ENCODE measurements around the gene TM4SF1. TPM values are rescaled to one million over a fixed set of nuclear protein-coding genes. Genes with fewer than 3 reads are reported as not detected.
A peak's percentile ranks its signal among the peaks of the same experiment; 100 is the strongest.

Gene TM4SF1
- total RNA-seq, 1 donor from 2014 or later, result 97.7 TPM

DNA sequence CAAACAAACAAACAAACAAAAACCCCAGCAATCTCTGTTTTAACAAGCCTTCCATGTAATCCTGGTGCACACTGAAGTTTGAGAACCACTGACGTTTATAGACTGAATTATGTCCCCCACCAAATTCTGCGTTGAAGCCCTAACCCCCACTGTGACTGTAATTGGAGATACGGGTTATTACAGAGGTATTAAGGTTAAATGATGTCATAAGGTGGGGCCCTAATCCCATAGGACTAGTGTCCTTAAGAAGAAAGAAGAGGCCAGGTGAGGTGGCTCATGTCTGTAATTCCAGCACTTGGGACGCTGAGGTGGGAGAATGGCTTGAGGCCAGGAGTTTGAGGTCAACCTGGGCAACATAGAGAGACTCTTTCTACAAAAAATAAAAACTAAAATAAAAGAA lies 42.4 kb upstream of the TM4SF1 start:
- no peak for DNase-seq (ENCODE audit: extremely low spot score in 2 of 2)
- no peak overlapping the region for H3K27ac ChIP-seq
- no peaks in the 10 kb centered on the region for H3K9me3 ChIP-seq
- H3K27me3 ChIP-seq, result no peaks in the 10 kb centered on the region
- no peak overlapping the region for H3K4me3 ChIP-seq
- no peaks in the 10 kb centered on the region for H3K36me3 ChIP-seq
- no peak for TF ChIP-seq POLR2AphosphoS5 (IDR thresholded peaks at IDR 0.05; ENCODE audit: insufficient read depth in 1 of 2, low read depth in 1 of 2)
- no peak for TF ChIP-seq POLR2A (IDR thresholded peaks at IDR 0.05)
- TF ChIP-seq, protein P1, sequence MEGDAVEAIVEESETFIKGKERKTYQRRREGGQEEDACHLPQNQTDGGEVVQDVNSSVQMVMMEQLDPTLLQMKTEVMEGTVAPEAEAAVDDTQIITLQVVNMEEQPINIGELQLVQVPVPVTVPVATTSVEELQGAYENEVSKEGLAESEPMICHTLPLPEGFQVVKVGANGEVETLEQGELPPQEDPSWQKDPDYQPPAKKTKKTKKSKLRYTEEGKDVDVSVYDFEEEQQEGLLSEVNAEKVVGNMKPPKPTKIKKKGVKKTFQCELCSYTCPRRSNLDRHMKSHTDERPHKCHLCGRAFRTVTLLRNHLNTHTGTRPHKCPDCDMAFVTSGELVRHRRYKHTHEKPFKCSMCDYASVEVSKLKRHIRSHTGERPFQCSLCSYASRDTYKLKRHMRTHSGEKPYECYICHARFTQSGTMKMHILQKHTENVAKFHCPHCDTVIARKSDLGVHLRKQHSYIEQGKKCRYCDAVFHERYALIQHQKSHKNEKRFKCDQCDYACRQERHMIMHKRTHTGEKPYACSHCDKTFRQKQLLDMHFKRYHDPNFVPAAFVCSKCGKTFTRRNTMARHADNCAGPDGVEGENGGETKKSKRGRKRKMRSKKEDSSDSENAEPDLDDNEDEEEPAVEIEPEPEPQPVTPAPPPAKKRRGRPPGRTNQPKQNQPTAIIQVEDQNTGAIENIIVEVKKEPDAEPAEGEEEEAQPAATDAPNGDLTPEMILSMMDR (IDR thresholded peaks at IDR 0.05), result no peak
- intact Hi-C loops (cut with DNase I), result no loop called here
- no peaks in the 10 kb centered on the region for H3K4me1 ChIP-seq

DNA sequence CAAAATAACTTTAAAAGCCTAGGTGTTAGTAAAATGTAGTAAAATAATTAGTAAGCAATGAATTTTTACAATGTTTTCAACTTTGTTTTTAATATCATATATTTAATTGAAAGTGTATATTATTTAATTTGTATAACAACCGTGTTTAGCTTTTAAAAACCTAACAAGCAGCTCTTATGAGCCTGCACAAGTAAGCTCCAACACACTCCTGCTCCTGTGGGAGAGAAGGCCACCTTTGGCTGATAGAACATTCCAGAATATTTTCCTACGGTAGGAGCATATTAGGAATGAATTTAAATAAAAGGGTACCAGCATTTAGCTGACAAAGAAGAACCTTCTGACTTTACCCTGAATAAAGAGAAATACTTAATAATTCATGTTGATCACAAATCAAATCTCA lies 40.3 kb upstream of the TM4SF1 start:
- Histone ChIP-seq H3K4me3 (no peak overlapping the region), H3K4me1 (no peaks in the 10 kb centered on the region), H3K9me3 (no peaks in the 10 kb centered on the region), H3K27me3 (no peaks in the 10 kb centered on the region), H3K36me3 (no peaks in the 10 kb centered on the region), H3K27ac (no peak overlapping the region)
- intact Hi-C loops (cut with DNase I), result no loop called here
- no peak for TF ChIP-seq POLR2A (IDR thresholded peaks at IDR 0.05)
- TF ChIP-seq, protein P1 (IDR thresholded peaks at IDR 0.05), result no peak
- no peak for TF ChIP-seq POLR2AphosphoS5 (IDR thresholded peaks at IDR 0.05; ENCODE audit: insufficient read depth in 1 of 2, low read depth in 1 of 2)
- DNase-seq (ENCODE audit: extremely low spot score in 2 of 2), result no peak

- Histone ChIP-seq H3K27me3 (no peaks in the 10 kb centered on the region), H3K27ac (no peak overlapping the region), H3K9me3 (no peaks in the 10 kb centered on the region), H3K36me3 (no peaks in the 10 kb centered on the region), H3K4me3 (no peak overlapping the region), H3K4me1 (no peaks in the 10 kb centered on the region)
- TF ChIP-seq POLR2A (IDR thresholded peaks at IDR 0.05), result no peak
- no peak for TF ChIP-seq POLR2AphosphoS5 (IDR thresholded peaks at IDR 0.05; ENCODE audit: insufficient read depth in 1 of 2, low read depth in 1 of 2)
- TF ChIP-seq, protein P1 (IDR thresholded peaks at IDR 0.05), result no peak
- intact Hi-C loops (cut with DNase I), result no loop called here
- DNase-seq (ENCODE audit: extremely low spot score in 2 of 2), result no peak
Measured at GRCh38 chr3:149417174-149417573, 39.7 kb upstream of the TM4SF1 start.

DNA sequence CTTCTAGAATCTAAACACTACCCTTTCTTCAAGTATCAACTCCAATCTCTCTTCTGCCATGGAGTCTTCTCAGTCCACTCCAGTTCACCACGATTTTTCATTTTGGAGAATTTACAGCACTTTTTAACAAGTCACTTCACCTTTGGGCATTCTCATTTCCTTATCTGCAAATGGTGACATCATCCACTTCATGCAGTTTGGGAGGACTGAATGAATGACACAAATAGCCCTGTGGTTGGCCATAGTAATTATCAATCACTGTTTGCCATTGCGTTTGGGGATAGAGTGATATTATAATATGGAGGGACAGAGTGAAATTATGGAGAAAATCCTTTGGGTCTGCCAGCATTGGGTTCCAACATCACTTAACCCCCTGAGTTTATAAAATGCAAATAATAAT lies 38.0 kb upstream of the TM4SF1 start:
- no peaks in the 10 kb centered on the region for H3K4me1 ChIP-seq
- TF ChIP-seq POLR2A (IDR thresholded peaks at IDR 0.05) (no peak), POLR2AphosphoS5 (IDR thresholded peaks at IDR 0.05; ENCODE audit: insufficient read depth in 1 of 2, low read depth in 1 of 2) (no peak)
- TF ChIP-seq, protein P1 (IDR thresholded peaks at IDR 0.05), result no peak
- no peaks in the 10 kb centered on the region for H3K36me3 ChIP-seq
- no peaks in the 10 kb centered on the region for H3K27me3 ChIP-seq
- no peaks in the 10 kb centered on the region for H3K9me3 ChIP-seq
- no peak for DNase-seq (ENCODE audit: extremely low spot score in 2 of 2)
- no peak overlapping the region for H3K4me3 ChIP-seq
- H3K27ac ChIP-seq, result peak overlapping the region; percentile 15
- intact Hi-C loops (cut with DNase I), result no loop called here

DNA sequence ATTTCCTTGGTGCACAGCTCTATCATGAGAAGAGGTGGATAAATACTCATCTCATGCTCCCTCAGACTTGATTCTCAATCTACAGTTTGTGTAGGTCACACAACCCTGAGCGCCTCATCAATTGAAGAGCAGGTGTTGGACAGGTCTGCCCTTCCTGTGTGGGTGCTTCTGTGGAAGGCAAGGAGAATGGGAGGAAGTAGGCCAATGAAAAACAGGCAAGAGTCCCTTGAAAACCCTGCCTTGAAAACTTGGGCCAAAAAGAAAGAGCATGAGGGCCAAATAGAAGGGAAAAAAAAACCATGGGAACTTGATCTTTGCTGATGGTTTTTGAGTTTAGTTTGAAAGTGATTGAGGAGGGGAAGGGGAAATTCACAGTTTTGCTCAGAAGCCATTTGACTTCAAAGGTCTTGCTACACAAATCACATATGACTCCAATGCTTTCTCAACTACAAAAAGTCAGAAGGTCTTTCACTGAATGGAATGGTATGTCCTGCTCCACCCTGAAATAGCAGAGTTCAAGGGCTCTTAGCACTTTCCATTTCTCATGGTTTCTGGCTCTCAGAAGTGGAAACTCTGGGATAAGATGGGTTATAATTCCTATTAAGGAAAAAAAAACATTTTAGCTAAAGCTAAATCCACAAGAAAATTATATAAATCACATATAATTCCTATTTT lies 37.2 kb upstream of the TM4SF1 start:
- TF ChIP-seq POLR2AphosphoS5 (IDR thresholded peaks at IDR 0.05; ENCODE audit: insufficient read depth in 1 of 2, low read depth in 1 of 2), result peak in 1 of 2 donors; percentile 6
- TF ChIP-seq, protein P1 (IDR thresholded peaks at IDR 0.05), result no peak
- Histone ChIP-seq H3K27ac (peak overlapping the region; percentile 15), H3K36me3 (no peaks in the 10 kb centered on the region), H3K27me3 (no peaks in the 10 kb centered on the region), H3K9me3 (no peaks in the 10 kb centered on the region), H3K4me3 (no peak overlapping the region), H3K4me1 (no peaks in the 10 kb centered on the region)
- intact Hi-C loops (cut with DNase I), result no loop called here
- DNase-seq (ENCODE audit: extremely low spot score in 2 of 2), result no peak

Data from vagina (tissue), 2 donors.